H1 (cell line): ENCODE measurements around the gene CCDC169. TPM values are rescaled to one million over a fixed set of nuclear protein-coding genes. Genes with fewer than 3 reads are reported as not detected.

Experiments
- CTCF ChIA-PET: fragments of 300-600 bp; sonication (Branson Sonifier 250); formaldehyde crosslinking; loops from one replicate; lab custom pipeline; 2021; ENCODE audit not compliant: partially characterized antibody; lab: Charles Lee
- POLR2A ChIA-PET: fragments of 300-600 bp; sonication (Branson Sonifier 250); formaldehyde crosslinking; loops from one replicate; lab custom pipeline; 2021; ENCODE audit warnings: inconsistent platforms; ENCODE audit not compliant: partially characterized antibody; lab: Charles Lee
- DNase-seq, 2 experiments: peaks; one replicate each; pipeline versions ENCODE4 v3.0.0 to v3.0.0-alpha.2; 2010 to 2022; ENCODE audit warnings: low spot score in 2 of 2, low read depth in 1 of 2, mixed read lengths in 1 of 2
- FAIRE-seq: peaks from 2 replicates; lab custom pipeline; 2011; peaks lifted over from hg19 to GRCh38; lab: Jason Lieb, UNC
- H2AFZ ChIP-seq: 2 replicates; pipeline ENCODE4 v1.8.1; 2012; ENCODE audit warnings: low read length, inconsistent platforms
- H2AK5ac ChIP-seq: 2 replicates; pipeline ENCODE4 v1.6.1; 2013; ENCODE audit warnings: low read depth, low read length
- H2BK120ac ChIP-seq: replicated peaks from 2 replicates; pipeline ENCODE3; 2013; ENCODE audit warnings: low read depth, low read length, inconsistent platforms
- H2BK12ac ChIP-seq: 2 replicates; pipeline ENCODE4 v1.6.1; 2013; ENCODE audit warnings: low read depth, low read length
- H2BK15ac ChIP-seq: 2 replicates; pipeline ENCODE4 v1.6.1; 2013; ENCODE audit warnings: low read length
- H2BK20ac ChIP-seq: 2 replicates; pipeline ENCODE4 v1.6.1; 2013; ENCODE audit warnings: low read length
- H2BK5ac ChIP-seq: 2 replicates; pipeline ENCODE4 v1.6.1; 2013; ENCODE audit warnings: low read depth, low read length
- H3K14ac ChIP-seq: 2 replicates; pipeline ENCODE4 v1.6.1; 2013; ENCODE audit warnings: inconsistent platforms; ENCODE audit not compliant: insufficient read length
- H3K18ac ChIP-seq: 2 replicates; pipeline ENCODE4 v1.6.1; 2013; ENCODE audit warnings: low read length; ENCODE audit errors: extremely low read depth
- H3K23ac ChIP-seq: 2 replicates; pipeline ENCODE4 v1.6.1; 2013; ENCODE audit warnings: inconsistent platforms; ENCODE audit not compliant: insufficient read length
- H3K23me2 ChIP-seq: 2 replicates; pipeline ENCODE4 v1.6.1; 2013; ENCODE audit warnings: low read depth, low read length
- H3K27ac ChIP-seq: 2 replicates; pipeline ENCODE4 v1.6.1; 2011; ENCODE audit warnings: low read depth, low read length, inconsistent platforms
- H3K27me3 ChIP-seq, 4 experiments: replicated peaks in 1 of 4; 1 replicate in 1 of 4; 2 replicates in 3 of 4; pipeline versions ENCODE4 v1.6.1 to v1.8.1; 2011 to 2013; ENCODE audit warnings: low read length in 3 of 4, mild to moderate bottlenecking in 3 of 4, inconsistent platforms in 2 of 4, mixed read lengths in 2 of 4, moderate library complexity in 1 of 4; ENCODE audit not compliant: control insufficient read depth in 3 of 4, insufficient read depth in 3 of 4; ENCODE audit errors: extremely low read depth in 1 of 4
- H3K36me3 ChIP-seq, 4 experiments: 2 replicates each; pipeline versions ENCODE4 v1.6.1 to v1.8.1; 2011 to 2013; ENCODE audit warnings: mild to moderate bottlenecking in 4 of 4, low read length in 3 of 4, moderate library complexity in 2 of 4, control low read depth in 1 of 4, inconsistent platforms in 1 of 4; ENCODE audit not compliant: insufficient read depth in 4 of 4, control insufficient read depth in 2 of 4
- H3K4ac ChIP-seq: replicated peaks from 2 replicates; pipeline ENCODE3; 2013; ENCODE audit warnings: low read length, low read depth, mixed read lengths, inconsistent platforms; ENCODE audit not compliant: insufficient read length
- H3K4me1 ChIP-seq, 4 experiments: replicated peaks in 1 of 4; 1 replicate in 1 of 4; 2 replicates in 3 of 4; pipeline versions ENCODE4 v1.6.1 to v1.8.1; 2011 to 2013; ENCODE audit warnings: low read length in 3 of 4, inconsistent platforms in 2 of 4, mixed read lengths in 1 of 4; ENCODE audit not compliant: insufficient read depth in 4 of 4, control insufficient read depth in 3 of 4
- H3K4me2 ChIP-seq, 2 experiments: 2 replicates each; pipeline versions ENCODE4 v1.6.1 to v1.8.1; 2011 to 2013; ENCODE audit warnings: low read depth in 2 of 2, low read length in 2 of 2, control low read depth in 1 of 2, inconsistent platforms in 1 of 2, mild to moderate bottlenecking in 1 of 2; ENCODE audit not compliant: insufficient read depth in 1 of 2
- H3K4me3 ChIP-seq, 4 experiments: fragments of 200-600, 300-600 bp in 1 of 4; sonication (generic), shearing (Covaris generic), sonication (Bioruptor Twin) in 1 of 4; 2 replicates each; pipeline versions ENCODE4 v1.5.1 to v1.8.1; 2011 to 2016; ENCODE audit warnings: low read length in 4 of 4, low read depth in 3 of 4, control low read depth in 2 of 4, inconsistent platforms in 2 of 4, mild to moderate bottlenecking in 2 of 4, mixed read lengths in 1 of 4, moderate library complexity in 1 of 4; ENCODE audit not compliant: insufficient read depth in 2 of 4; ENCODE audit errors: extremely low read depth in 1 of 4
- H3K56ac ChIP-seq: replicated peaks from 2 replicates; pipeline ENCODE3; 2013; ENCODE audit warnings: low read depth, mild to moderate bottlenecking, mixed read lengths, low read length, inconsistent platforms; ENCODE audit not compliant: insufficient read length
- H3K79me1 ChIP-seq: 2 replicates; pipeline ENCODE4 v1.6.1; 2013; ENCODE audit warnings: low read depth, low read length, control low read depth
- H3K79me2 ChIP-seq, 2 experiments: 2 replicates each; pipeline versions ENCODE4 v1.6.1 to v1.8.1; 2012 to 2013; ENCODE audit warnings: low read length in 2 of 2, mild to moderate bottlenecking in 2 of 2, inconsistent platforms in 1 of 2; ENCODE audit not compliant: insufficient read depth in 2 of 2, control insufficient read depth in 1 of 2
- H3K9ac ChIP-seq, 4 experiments: replicated peaks in 1 of 4; 1 replicate in 1 of 4; 2 replicates in 3 of 4; pipeline versions ENCODE4 v1.6.1 to v1.8.1; 2011 to 2013; ENCODE audit warnings: low read depth in 3 of 4, low read length in 3 of 4, control low read depth in 2 of 4, mild to moderate bottlenecking in 2 of 4, moderate library complexity in 2 of 4, inconsistent platforms in 1 of 4; ENCODE audit errors: extremely low read depth in 1 of 4
- H3K9me3 ChIP-seq, 2 experiments: 2 replicates each; pipeline versions ENCODE4 v1.6.1 to v1.8.1; 2012 to 2013; ENCODE audit warnings: mild to moderate bottlenecking in 2 of 2, moderate library complexity in 2 of 2, control low read depth in 1 of 2, inconsistent platforms in 1 of 2, low read depth in 1 of 2, low read length in 1 of 2, mixed read lengths in 1 of 2; ENCODE audit not compliant: insufficient read depth in 2 of 2
- H4K20me1 ChIP-seq, 2 experiments: replicated peaks in 1 of 2; 2 replicates each; pipeline versions ENCODE3 to v1.8.1; 2011 to 2013; ENCODE audit warnings: inconsistent platforms in 2 of 2, low read length in 2 of 2, mild to moderate bottlenecking in 1 of 2; ENCODE audit not compliant: insufficient read depth in 2 of 2, control insufficient read depth in 1 of 2
- H4K5ac ChIP-seq: 2 replicates; pipeline ENCODE4 v1.6.1; 2013; ENCODE audit warnings: low read length, low read depth, mixed read lengths, inconsistent platforms; ENCODE audit not compliant: insufficient read length
- H4K8ac ChIP-seq: 2 replicates; pipeline ENCODE4 v1.8.0; 2013; ENCODE audit warnings: mild to moderate bottlenecking, moderate library complexity, low read length, inconsistent platforms; ENCODE audit not compliant: insufficient read depth; ENCODE audit errors: extremely low read depth
- H4K91ac ChIP-seq: replicated peaks from 2 replicates; pipeline ENCODE3; 2013; ENCODE audit warnings: low read length, mixed read lengths, inconsistent platforms; ENCODE audit not compliant: insufficient read length
- WGBS, 2 experiments: shearing (Covaris generic) in 1 of 2; methylation state at CpG; one replicate each; pipeline versions ENCODE4 v1.1.6 to v1.1.7; 2013 to 2015; ENCODE audit warnings: low lambda C conversion rate in 2 of 2, mixed read lengths in 2 of 2, inconsistent platforms in 1 of 2, low coverage in 1 of 2, missing lambda C conversion rate in 1 of 2; ENCODE audit not compliant: insufficient replicate concordance in 2 of 2, insufficient coverage in 1 of 2, insufficient read length in 1 of 2; ENCODE audit errors: extremely low coverage in 1 of 2, missing lambda C conversion rate in 1 of 2; 5-methylcytosine and 5-hydroxymethylcytosine counted together
- polyA plus RNA-seq, 7 experiments: library from polyadenylated mRNA; depleted of rRNA in 3 of 7; stranded (reverse) in 5 of 7; unstranded in 2 of 7; fragments of >200 nt in 5 of 7; fragments of 200-250 nt in 2 of 7; gene quantifications; 1 replicate in 5 of 7; 2 replicates in 1 of 7; 4 replicates in 1 of 7; pipeline versions ENCODE4 v1.2.1 to v1.2.3, GENCODE V29; 2011 to 2013; ENCODE audit warnings: missing spikeins in 2 of 7, mixed read lengths in 2 of 7
- total RNA-seq: library from RNA; stranded (reverse); fragmentation: NEBNext Ultra II Directional; extraction: Animal tissue kit (Norgen Biotek cat#: 25700); gene quantifications from 2 replicates; pipeline ENCODE4 v1.2.1, GENCODE V29; 2021

CCDC169 gene
- total and polyA plus RNA-seq, 2 of the 8 experiments (the other 6 are each of a cell fraction or from before 2014, with no cell fraction given): 7.2 to 44.0 TPM

DNA sequence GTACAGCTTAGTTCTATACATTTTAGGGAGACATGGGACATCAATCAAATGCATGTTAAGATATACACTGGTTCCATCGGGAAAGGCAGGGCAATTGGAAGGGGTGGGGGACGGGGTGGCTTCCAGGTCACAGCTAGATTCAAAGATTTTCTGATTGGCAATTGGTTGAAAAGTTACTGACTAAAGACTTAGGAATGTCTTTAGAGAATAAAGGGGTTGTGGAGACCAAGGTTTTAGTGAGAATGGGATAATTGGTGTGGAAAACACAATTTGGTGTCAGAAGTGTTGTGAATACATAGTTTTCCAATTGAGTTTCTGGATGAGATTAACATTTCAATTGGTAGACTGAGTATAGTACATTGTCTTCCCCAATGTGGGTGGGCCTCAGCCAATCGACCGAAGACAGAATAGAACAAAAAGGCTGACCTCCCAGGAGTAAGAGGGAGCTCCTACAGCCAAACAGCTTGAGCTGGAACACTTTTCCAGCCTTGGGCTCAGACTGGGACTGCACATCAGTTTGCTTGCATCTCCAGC is 988 bp upstream of the CCDC169 start:
- ChIA-PET CTCF (interaction anchor here (0.7 to 1.1 kb wide), 6 partner anchors 16 to 438 kb away, joined by 3 to 6 read pairs (median 4); no protein-coding TSS in a partner anchor), POLR2A (interaction anchor here (0.5 to 4.6 kb wide), 14 partner anchors 9 to 701 kb away, joined by 3 to 31 read pairs (median 8); partner anchors contain the start of genes ALG5 and SPART)
- Histone ChIP-seq H2BK5ac (peak overlapping the region; percentile 98), H3K23ac (no peak overlapping the region), H3K27ac (peak overlapping the region; percentile 93), H3K9ac (peak overlapping the region; percentile 57 to 87 (median 76); a peak in 4 of 7 replicates), H3K23me2 (peaks cover 4% of the 10 kb centered on the region; the same call in 1 of the 2 replicates), H3K4ac (no peak overlapping the region), H3K56ac (no peak overlapping the region), H3K4me2 (peak overlapping the region; percentile 86 to 89), H3K14ac (no peak overlapping the region), H2BK20ac (no peak overlapping the region), H3K18ac (peak overlapping the region; percentile 26), H3K79me1 (no peaks in the 10 kb centered on the region), H4K5ac (peak overlapping the region; percentile 70), H3K36me3 (peaks cover 0 to 18% (median 6%) of the 10 kb centered on the region in 4 experiments; a peak in 3 of 8 replicates), H3K79me2 (peaks cover 0 to 31% of the 10 kb centered on the region in 2 experiments), H2BK120ac (no peak overlapping the region), H3K4me3 (peak overlapping the region; percentile 66 to 82 (median 70); a peak in 7 of 8 replicates), H2BK12ac (peak overlapping the region; percentile 30; the same call in 1 of the 2 replicates), H2AFZ (no peak overlapping the region), H3K9me3 (no peaks in the 10 kb centered on the region), H2AK5ac (peak overlapping the region; percentile 78; the same call in 1 of the 2 replicates), H4K91ac (no peak overlapping the region), H3K27me3 (no peaks in the 10 kb centered on the region), H3K4me1 (peaks cover 0 to 15% (median 12%) of the 10 kb centered on the region in 4 experiments; a peak in 3 of 7 replicates), H4K8ac (no peak overlapping the region), H4K20me1 (peaks cover 0 to 2% of the 10 kb centered on the region in 2 experiments), H2BK15ac (0 out of 2 replicates have a peak overlapping the region, but pooled peaks have one; percentile 14)
- WGBS, 2 experiments: 8% methylated on average over 4 of the region's 4 CpGs; no CpG with 5 or more reads in 1 of the 2 experiments
- FAIRE-seq (peak; percentile 96), DNase-seq (peak; percentile 56 to 64)
